ENCODE results near the gene LBH.
"Not testable (repeated sequence)": the region's sequence is repeated elsewhere in the genome, so short reads cannot be mapped to it uniquely, and the experiment has no call there.

LBH gene

DNA sequence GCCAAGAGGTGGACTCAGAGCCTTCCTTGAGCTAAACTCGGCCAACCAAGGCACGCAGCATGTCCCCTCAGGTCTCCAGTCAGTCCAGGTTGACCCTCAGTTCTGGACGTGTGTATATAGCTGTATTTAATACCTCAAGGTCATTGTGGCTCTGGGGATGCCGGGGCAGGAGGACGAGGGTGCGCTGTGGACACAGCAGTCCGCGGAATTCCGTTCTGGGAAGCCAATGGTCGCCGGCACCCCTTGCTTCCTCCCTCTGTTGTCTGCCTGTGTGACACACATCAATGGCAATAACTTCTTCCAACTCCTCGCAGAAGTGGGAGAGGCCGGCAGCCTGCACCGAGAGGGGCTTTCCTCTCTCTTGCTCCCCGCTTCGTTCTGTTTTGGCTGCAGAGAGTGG lies 27.7 kb downstream of the LBH start:
- no peak for DNase-seq (ENCODE audit: low spot score)

DNA sequence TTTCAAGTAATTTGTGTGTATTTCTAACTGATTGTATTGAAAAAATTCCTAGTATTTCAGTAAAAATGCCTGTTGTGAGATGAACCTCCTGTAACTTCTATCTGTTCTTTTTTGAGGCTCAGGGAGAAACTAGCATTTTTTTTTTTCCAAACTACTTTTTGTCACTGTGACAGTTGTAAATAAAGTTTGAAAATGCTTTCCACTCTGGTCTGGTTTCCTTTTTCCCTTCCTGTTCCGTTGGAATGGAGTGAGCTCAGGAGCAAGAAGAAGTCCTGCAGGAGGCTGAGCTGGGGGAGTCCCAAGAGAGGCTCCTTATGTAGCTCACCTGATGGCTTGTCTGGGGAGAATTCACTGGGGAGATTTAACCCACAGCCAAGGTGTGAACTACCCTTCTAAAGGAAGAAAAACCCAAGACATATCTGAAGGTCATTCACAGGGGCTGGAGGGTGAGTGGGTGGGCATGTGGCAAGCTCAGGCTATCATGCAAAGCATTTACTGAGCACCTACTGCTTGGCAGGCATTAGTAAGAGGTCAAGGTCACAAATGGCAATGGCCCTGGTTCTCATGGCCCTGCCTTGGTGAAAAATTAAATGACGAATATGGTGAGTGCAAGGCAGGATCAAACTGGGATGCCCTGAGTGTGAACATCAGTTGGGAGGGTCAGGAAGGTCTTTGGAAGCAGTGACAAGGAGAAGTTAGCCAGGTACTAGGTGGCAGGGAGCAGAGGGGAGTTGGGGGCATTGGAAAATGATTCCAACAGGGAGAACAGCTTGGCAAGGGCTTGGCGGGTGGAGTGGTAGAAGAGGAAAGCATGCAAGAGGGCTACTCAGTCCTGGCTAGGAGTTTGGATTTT lies 28.7 kb downstream of the LBH start:
- no peak for DNase-seq (ENCODE audit: low spot score)

DNA sequence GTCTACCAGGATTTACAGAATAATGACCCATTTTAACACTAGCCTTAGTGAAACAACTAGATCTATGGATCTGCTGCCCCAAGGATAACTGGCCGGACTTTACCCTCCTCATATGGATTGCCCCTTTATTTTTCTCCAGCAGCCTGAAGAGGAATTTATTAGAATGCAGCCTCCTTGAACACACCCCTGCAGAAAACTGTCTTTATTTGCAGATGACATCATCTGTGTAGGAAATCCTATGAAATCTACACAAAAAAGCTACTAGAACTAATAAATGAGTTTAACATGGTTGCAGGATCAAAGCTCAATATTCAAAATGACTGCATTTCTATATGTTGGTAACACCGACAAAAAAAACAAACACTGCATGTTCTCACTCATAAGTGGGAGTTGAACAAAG lies 29.6 kb downstream of the LBH start:
- DNase-seq (ENCODE audit: low spot score), result no peak

DNA sequence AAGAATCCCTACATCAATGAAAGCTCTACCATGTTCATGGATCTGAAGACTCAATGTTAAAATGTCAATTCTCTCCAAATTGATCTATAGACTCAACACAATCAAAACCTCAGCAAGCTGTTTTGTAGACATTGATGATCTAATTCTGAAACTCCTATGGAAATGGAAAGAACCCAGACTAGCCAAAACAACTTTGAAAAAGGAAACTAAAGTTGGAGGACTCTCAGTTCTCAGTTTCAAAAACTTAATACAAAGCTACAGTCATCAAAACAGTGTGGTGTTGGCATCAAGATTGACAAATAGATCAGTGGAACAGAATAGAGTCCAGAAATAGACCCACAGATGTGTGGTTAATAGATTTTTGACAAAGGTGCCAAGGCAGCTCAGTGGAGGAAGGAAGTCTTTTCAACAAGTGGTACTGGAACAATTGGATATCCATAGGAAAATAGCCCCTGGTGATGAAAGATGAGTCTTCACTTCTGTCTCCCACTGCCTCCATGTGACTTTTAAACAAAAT lies 30.4 kb downstream of the LBH start:
- DNase-seq (ENCODE audit: low spot score), result no peak

DNA sequence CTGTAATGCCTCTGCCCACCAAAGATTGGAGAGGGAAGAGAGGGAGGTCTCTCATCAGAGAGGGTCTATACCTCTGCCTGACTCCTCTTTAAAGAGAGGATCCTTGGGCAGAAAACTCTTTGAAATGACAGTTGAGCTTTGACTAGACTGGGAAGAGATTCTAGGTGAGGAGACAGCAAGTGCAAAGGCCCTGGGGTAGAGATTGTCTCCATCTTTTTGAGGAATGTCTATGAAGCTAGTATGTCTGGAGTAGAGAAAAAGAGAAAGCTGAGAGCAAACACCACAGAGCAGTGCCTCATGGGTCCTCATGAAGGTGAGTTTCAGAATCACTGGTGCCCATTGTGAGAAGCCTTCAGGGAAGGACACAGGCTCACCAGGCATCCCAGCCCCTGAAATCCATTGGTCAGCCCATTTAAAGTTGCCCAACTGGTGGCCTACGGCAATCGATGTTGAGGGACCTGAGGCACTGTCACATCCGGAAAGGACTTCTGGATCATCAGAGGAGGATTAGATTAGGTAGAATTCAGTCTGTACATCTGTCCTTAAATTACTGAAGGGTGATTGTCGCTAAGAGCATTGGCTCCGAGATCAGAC lies 31.5 kb downstream of the LBH start:
- DNase-seq (ENCODE audit: low spot score), result no peak

DNA sequence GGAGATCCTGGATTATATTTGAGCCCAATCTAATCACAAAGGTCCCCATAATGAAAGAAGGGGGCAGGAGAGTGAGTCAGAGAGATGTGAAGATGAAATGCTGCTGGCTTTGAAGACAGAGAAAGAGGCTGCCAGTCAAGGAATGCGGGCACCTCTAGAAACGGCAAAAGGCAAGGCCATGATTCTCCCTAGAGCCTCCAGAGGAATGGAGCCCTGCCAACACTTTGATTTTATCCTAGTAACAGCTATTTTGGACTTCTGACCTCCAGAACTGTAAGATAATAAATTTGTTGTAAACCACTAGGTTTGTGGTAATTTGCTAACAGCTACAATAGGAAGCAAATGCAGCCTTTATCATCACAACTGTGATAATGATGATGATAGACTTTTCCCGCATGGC lies 32.9 kb downstream of the LBH start:
- no peak for DNase-seq (ENCODE audit: low spot score)

DNA sequence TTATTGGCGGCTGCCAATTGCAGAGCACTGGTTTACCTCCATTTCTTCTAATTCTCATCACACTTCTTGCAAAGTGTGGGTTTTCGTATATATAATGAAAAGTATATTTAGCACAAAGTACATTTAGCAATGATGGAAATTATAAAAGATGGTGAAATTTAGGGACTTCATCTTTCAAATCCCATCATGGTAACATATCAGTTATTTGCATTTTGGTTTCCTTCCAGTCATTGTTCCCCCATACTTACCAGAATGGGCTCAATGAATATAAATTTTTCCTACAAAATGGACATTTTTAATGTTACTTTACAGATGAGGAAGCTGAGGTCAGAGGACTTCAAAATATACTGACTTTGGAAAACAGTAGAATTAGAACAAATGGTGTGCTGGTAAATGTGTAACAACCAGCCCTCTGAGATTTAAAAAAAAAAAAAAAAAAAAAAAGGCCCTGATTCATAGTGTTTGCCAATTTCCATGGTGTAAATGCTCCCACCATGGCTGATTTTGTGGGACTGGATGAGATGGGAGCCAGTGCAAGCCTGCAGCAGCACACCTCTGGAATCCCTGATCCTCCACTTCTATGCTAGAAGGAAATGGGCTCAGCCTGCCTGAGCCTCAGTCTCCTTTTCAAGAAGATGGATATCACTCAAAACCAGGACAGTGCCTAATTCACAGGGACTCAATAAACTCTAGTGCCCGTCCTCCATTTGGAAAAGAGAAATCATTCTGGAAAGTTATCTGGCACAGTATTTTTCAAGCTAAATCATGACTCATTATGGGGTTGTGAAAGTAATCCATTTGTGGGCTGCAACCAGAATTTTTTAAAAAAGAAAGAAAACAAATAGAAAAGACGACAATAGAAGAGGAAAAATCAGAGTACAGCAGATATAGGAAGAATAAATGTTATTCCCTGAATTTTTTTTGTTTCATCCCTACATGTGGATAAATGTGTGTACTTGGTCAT lies 34.0 kb downstream of the LBH start:
- peak; percentile 66 for DNase-seq (ENCODE audit: low spot score)

DNA sequence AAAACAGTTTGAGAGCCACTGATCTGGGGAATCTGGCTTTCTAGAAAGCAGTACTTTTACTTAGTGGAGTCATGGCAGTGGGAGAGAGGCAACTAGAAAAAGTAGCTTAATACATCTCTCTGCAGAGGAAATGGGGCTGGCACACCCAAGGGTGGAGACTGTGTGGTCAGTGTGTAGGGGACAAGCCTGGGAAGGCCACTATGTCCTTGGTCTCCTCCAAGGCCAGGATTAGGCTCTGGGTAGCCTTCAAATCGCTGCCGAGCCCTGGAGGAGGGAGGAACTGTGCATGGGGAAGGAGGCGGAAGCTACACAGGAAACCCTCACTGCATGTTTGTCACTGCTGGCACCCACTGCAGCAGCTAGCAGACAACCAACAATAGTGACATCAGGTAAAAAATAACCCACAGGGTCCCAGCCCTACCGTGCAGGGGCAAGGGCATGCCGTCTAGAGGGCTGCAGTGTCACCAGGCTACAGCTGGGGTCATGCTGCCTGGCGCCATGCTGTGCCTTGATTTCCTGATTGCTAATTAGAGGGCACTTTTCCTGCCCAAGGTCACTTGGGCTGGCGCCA lies 34.8 kb downstream of the LBH start:
- DNase-seq (ENCODE audit: low spot score), result no peak

DNA sequence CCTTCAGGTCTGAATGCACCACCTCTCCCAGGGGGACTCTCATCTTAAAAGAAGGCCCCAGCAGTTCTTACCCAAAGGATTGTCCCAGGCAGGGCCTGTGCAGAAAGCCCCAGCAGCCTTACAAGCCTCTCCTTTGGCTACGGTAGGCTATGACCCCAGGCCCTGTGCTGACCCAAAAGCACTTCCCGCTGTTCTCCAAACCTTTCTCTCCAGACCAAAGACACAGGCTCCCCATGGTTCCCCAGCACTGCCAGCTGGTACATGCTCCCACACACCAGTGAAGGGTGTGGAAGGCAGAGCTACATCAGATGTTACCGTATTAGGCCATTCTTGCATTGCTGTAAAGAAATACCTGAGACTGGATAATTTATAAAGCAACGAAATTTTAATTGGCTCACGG lies 35.4 kb downstream of the LBH start:
- DNase-seq (ENCODE audit: low spot score), result no peak

DNA sequence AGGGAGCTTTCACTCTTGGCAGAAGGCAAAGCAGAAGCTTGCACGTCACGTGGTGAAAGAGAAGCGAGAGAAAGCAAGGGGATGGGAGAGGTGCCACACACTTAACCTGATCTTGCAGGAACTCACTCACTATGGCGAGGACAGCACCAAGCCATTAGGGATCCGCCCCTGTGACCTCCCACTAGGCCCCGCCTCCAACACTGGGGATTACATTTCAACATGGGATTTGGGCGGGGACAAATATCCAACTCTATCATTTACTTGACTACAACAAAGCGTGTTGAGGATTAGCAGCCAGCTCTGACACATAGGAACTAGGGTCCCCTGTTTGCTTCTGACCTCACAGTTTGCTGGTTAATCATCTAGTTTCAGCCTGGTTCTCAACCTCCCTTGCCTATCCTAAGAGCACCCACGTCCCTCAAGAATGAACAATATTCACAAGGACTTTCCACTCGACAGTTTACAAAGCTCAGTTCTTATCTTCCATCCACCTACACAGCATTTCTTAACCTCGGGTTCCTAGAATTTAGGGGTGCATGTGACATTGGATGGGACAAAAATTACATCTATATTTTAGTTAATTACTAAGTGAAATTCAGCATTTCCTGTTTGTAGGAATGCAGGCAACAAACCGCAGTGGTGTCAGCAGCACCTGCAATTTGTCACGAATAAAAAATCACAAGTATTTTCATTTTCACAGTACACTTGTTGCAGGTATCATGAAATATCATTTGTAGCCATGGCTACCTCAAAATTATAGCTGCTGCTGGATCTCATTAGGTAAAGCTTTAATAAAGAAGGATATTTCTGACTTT lies 36.0 kb downstream of the LBH start:
- DNase-seq (ENCODE audit: low spot score), result no peak

DNA sequence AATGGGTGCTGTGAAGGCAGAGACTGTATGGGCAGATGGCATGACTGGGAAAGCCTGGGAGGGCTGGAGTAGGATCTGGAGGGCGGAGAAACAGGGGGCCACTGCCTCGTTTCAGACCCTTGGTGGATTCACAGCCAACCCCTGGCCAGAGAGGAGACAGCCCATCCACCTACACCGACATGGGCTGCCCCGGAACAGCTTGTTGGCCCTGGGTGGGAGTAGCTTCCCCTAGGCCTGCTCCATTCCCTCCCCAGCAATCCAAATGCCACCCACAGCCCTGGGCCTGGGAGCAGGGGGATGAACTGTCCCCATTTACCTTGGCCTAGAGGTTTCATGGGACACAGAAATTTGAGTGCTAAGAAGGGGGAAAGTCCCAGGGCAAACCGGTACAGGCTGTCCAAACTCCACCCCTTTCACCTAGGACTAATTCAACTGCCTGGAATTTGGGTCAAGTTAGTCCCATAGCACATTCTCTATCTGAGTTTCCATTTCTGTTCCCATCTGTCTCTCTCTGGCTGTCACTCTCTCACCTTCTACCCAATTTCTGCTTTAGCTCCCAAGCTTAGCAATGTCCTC lies 37.0 kb downstream of the LBH start:
- no peak for DNase-seq (ENCODE audit: low spot score)

DNA sequence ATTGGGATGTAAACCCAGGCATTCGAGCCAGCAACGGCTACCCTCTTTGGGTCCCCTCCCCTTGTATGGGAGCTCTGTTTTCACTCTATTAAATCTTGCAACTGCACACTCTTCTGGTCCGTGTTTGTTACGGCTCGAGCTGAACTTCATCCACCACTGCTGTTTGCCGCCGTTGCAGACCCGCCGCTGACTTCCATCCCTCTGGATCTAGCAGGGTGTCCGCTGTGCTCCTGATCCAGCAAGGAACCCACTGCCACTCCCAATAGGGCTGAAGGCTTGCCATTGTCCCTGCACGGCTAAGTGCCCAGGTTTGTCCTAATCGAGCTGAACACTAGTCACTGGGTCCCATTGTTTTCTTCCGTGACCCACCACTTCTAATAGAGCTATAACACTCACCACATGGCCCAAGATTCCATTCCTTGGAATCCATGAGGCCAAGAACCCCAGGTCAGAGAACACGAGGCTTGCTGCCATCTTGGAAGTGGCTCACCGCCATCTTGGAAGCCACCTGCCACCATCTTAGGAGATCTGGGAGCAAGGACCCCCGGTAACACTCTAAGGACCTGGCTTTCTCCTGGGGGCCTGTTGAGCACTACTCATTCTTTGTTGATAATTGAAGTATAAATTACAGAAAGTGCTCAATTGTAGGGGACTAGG lies 37.9 kb downstream of the LBH start:
- DNase-seq (ENCODE audit: low spot score), result not testable (repeated sequence)

DNA sequence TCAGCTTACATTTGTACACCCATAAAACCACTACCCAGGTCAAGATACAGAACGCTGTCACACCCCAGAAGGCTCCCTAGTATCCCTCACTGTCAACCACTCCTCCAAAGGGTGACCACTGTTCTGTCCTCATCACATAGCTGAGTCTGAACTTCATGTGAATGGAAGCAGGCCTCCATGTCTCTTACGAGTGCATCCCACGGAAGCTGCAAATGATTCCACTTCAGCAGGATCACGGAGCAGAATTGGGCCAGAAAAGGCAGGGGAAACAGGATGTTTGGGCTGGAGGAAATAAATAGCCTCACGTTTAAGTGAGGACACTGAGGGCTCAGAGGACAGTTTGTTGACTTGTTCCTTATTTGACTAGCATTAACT lies 38.4 kb downstream of the LBH start:
- DNase-seq (ENCODE audit: low spot score), result no peak

DNA sequence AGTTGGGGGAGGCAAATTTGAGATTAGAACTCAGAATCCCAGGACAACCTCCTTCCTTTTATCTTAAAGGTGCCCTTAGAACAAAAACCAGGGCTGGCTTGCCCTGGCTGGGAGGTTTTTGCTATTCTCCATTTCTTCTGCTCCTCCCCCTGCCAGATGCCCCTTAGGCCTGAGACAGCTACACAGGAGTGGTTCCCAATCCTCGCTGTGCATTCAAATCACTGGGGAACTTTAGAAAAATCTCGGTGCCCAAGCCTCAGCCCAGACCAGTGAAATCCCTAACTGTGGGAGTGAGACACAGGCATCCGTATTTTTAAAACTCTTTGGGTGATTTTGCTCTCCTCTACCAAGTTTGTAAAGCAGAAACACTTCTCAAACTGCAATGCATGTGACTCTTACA lies 38.8 kb downstream of the LBH start:
- no peak for DNase-seq (ENCODE audit: low spot score)

DNA sequence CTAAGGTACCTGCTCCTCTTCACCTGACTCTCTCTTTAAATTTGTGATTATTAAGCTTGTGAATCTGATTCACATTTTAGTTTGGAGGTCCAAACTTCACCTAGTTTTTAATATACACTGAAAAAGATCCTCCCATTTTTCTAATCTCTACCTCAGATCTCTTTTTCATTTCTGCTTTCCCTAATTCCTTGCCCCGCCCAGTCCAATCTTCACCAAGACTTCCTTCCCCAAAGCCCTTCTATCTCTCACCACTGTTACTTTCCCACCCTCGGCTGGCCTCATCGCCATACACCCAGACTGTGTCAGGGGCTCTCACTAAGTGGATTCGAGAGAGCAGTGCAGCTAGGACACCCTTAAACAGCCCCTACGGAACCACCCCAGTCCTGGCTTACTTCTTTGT lies 40.0 kb downstream of the LBH start:
- DNase-seq (ENCODE audit: low spot score), result no peak

DNA sequence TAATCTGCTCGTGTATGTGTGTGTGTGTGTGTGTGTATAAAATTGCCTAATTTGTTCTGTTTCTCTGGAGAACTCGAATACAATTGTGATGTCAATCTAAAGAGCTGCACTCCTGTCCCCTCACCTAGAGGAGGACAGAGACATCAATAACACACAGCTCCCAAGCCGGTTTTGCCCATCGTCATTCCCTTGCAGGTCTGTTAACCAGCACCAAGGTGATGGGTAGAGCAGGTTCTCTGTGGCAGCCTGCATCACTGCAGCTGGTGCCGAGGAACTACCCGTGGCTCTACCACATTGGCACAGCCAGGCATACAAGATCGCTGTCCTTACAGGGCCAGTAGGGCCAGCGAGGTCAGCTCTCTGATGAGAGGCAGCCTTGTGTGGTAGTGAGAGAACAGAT lies 41.0 kb downstream of the LBH start:
- no peak for DNase-seq (ENCODE audit: low spot score)

DNA sequence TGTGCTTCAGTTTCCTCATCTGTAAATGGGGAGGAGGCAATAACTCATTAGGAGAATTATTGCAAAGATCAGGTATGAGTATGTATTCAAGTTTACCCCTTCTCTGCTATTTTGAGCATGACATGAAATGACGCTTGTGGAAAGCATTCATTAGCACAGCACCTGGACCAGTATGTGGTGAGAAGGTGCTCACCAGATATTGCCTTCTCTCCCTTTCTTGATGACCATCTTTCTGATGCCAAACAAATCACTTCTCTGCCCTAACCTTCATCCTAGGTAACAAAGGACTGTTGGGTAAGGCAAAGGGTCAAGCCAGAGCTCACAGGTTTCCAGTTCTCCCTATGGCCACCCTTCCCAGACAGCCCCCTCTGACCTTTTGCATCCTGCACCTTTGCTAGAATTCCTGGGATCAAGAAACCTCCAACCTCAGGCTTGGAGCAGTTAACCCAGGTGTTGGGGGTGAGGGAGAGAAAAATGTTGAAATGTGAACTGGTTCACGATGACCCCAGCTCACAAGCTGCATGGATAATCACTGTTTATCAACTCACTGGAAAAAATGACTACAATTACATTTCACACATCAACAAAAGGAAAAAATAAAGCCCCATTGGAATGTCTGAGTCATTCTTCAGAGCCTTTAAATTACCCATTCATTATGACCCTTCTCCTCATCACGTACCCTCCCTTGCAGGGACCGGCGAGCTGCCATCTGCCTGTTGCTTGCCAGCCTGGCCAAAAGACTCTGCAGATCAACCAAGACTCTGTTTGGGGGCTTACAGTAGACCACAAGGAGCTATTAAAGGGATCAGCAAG lies 41.6 kb downstream of the LBH start:
- peak; percentile 84 for DNase-seq (ENCODE audit: low spot score)

DNA sequence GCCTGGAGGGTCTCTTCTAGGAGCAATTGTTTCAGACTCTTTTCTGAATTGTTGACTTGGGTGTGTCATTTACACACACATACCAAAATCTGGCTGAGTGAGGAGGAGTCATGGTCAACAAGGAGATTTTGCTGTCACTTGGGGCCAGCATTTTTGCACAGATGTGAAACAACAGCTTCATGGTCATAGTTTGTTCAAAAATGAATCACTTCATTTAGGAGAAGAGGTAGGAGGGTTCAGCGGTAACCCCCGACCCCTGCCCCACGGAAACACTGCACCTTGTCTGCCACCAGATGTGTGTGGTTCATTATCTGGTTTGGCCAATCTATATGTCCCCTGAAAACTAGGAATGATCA lies 42.2 kb downstream of the LBH start:
- no peak for DNase-seq (ENCODE audit: low spot score)

DNA sequence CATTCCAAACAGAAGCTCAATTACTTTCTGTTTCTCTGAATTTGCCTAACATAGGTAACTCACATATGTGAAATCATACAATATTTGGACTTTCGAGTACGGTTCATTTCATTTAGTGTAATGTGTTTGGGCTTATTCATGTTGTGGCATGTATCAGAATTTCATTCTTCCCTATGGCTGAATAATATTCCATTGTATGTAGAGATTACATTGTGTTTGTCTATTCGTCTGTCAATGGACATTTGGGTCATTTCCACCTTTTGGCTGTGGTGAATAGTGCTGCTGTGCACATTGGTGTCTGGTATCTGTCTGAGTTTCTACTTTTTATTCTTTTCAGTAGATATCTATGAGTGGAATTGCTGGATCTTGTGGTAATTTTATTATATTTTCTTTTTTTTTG lies 43.9 kb downstream of the LBH start:
- DNase-seq (ENCODE audit: low spot score), result no peak

DNA sequence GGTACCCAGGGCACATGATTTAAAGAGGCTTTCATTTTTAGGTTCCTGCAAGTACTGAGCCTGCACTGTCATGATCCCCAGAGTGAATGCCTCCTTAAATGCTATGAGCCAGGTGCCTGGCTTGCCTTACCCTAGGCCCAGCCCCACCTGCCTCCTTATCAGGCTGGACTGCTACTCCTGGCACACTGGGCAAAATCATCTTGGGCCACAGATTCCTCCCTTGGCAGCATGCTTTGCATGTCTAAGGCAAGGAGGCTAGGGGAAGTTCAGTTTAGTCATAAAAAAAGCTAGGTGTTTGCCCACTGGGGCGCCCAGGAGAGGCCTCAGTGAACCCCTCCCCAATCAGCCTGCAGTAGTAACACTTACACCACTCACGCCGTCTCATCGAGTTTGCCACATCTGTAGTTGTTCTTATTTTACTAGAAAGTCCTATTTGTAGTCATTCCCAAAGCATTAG lies 45.1 kb downstream of the LBH start:
- DNase-seq (ENCODE audit: low spot score), result no peak
